HK-2 (cell line): ENCODE results near the gene SLC12A5.
"Not testable (repeated sequence)": the region's sequence is repeated elsewhere in the genome, so short reads cannot be mapped to it uniquely, and the experiment has no call there.

Experiments used
- DNase-seq: peaks from one replicate; pipeline ENCODE4 v3.0.0-alpha.2; 2018; ENCODE audit not compliant: unreplicated experiment

SLC12A5 gene

DNA sequence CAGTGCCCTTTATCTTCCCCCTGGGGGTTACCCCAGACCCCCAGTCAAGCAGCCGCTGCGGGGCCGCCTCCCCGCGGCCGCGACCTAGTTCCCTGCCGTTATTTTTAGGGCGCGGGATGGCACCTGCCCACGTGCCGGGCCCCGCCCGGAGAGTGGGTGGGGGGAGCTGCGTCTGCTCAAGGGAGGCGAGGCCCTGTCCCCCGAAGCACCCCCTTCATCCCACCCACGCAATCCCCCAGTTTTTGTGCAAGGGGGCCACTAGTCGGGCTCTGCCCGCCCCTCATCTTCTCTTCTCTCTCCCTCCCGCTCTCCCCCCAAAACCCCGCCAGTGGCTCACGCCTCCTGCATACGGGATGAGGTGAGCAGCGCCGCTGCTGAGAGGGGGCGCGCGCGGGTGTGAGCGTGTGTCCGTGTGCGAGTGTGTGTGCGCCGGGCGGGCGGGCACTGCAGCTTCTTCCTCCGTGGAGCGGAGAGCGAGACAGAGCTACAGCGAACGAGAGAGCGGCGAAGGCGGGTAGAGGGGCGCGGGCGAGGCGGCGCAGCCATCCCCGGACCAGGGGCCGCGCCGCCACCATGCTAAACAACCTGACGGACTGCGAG is at the start of gene SLC12A5:
Gene SLC12A5, plus strand, starts transcription at position 444 of the 600 bp plus-strand sequence. Its CDS starts 130 bp downstream, at position 574.
- DNase-seq = no peak

DNA sequence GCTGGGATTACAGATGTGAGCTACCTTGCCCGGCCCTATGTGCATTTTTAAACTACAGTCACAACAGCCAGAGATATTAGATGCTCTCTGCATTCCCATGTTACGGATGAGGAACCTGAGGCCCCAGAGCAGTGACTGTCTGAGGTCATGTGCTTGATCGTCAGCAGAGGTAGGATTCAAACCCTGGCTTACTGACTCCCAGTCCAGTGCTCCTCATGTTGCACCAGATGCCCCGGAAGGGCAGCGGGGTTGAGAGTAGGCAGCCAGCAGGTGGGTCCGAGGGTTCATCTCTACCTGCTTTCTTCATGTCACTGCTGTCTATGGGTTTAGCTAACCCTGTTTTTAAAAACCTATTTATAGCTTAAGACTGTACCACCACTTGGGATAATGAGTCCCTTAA is 47.8 kb upstream of the SLC12A5 start:
- no peak for DNase-seq

DNA sequence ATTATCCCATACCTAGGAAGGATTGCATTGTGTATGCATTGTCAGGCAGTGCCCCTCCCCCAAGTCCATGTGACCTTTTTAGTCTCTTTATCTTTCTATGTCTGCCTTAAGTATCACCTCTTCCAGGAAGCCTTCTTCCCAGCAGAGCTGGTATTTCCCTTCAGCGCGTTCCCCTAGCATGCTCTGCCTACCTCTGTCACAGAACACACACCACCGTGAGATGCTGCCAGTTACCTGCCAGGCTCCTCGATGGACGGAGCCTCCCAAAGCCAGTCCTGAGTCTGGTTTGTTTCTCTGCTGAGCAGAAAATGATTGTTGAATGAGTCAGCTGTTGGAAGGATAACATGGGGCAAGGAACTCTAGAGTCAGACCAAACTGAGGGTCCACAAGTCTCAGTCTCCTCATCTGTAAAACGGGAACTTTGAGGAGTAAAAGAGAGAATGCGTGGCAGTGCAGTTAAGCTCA is 45.7 kb upstream of the SLC12A5 start:
- DNase-seq = no peak

DNA sequence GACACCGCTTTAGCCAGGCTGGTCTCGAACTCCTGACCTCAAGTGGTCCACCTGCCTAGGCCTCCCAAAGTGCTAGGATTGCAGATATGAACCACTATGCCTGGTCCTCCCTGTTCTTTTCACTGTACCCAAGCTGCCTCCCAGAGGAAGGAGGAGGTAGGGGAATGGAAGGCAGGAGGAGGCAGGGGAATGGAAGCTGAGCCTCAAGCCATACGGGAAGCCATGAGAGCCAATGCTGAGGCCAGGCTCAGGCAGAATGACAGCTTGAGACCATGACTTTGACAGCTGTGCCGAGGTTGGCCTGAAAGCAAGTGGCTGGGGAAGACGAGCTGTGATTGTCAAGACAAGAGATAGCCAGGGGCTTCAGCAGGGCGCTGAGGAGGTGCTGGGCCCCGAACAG is 43.4 kb upstream of the SLC12A5 start:
- no peak for DNase-seq

DNA sequence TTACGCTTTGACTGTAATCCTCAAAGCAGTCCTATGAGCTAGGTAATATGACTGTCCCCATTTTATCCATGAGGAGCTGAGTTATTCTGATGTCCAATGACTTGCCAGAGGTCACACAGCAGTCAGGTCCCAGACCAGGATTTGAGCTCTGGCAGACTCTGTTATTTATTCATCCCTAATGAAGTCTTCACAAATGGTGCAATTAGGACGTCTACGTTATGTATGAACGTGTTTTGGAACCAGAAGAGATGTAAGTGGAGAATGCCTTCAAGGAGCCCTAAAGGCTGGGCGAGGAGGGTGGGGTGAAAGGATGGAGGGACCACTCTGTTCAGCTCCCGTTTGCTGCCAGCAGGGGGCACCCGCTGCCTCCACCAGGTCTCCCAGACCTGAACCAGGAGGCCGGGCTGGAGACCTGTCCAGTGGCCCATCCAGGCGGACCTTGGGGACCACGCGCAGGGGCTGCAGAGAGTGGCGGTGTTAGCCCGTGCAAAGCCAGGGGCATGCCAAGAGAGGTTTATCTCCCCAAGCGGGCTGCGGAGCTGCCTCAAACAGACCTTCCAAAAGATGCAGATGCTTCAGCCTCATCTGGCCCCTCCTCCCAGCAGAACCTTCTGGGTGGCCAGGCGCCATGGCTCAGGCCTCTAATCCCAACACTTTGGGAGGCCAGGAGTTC is 41.8 kb upstream of the SLC12A5 start:
- DNase-seq = peak; percentile 88

GRCh38 chr20:45988830-45989229 is 40.2 kb upstream of the SLC12A5 start:
- not testable (repeated sequence) for DNase-seq

DNA sequence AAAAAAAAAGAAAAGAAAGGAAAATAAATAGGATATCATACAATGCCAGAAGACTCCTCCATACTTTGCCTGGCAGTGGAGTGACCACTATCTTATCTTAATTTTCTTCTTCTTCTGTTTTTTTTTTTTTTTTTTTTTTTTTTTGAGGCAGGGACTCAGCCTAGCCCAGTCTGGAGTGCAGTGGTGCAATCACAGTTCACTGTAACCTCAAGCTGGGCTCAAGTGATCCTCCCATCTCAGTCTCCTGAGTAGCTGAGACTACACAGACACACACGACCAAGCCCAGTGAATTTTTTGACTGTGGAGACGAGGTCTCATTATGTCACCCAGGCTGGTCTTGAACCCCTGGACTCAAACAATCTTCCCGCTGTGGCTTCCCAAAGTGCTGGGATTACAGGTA is 37.4 kb upstream of the SLC12A5 start:
- no peak for DNase-seq

DNA sequence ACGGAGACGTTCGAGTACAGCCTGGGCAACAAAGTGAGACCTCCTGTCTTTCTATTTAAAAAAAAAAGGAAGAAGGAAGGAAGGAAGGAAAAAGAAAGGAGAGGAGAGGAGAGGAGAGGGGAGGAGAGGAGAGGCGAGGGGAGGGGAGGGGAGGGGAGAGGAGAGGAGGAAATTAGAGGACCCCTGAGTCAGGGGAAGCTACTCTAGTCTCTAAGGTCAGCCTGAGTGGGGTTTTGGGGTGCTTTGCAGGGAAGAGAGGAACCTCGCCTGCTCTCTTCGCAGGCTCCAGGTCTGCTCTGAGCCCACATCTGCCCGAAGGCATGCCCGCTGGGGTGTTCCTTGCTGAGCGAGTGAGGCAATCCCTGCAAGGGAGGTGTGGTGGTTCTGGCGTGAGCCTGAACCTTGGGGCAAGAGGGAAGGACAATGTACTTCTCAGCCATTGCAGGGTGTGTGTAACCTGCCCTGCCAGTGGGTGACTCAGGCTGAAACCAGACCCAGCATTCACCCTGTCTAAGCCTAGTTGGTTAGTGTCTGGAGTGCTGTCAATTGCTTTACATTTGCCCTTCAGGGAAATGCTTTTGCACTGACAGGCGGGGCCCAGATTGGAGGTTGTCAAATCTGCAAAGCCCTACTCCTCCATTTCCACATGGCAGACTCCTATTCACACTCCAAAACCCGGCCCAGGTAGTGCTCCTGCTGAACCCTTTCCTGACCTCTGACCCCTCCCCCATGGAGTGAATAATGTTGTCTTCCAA is 35.6 kb upstream of the SLC12A5 start:
- peak; percentile 65 for DNase-seq

GRCh38 chr20:45994761-45995493 is 34.1 kb upstream of the SLC12A5 start:
- no peak for DNase-seq

GRCh38 chr20:45995495-45996097 is 33.4 kb upstream of the SLC12A5 start:
- not testable (repeated sequence) for DNase-seq

DNA sequence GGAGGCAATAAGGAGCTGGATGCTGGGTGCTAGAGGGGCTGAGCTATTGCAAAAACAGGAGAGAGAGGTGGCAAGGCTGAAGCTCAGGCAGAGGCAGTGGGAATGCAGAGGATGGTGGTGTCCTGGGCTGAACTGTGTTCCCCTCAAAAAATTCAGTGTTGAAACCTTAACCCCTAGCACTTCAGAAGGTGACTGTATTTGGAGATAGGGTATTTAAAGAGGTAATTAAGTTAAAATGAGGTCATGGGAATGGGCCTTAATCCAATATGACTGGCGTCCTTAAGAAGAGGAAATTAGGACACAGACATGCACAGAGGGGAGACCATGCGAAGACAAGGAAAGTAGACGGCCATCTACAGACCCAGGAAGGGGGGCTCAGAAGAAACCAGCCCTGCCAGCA is 31.8 kb upstream of the SLC12A5 start:
- no peak for DNase-seq

- no peak for DNase-seq
Observed at GRCh38 chr20:45998337-45998736, 30.7 kb upstream of the SLC12A5 start.

GRCh38 chr20:45998761-45999160 is 30.3 kb upstream of the SLC12A5 start:
- no peak for DNase-seq

DNA sequence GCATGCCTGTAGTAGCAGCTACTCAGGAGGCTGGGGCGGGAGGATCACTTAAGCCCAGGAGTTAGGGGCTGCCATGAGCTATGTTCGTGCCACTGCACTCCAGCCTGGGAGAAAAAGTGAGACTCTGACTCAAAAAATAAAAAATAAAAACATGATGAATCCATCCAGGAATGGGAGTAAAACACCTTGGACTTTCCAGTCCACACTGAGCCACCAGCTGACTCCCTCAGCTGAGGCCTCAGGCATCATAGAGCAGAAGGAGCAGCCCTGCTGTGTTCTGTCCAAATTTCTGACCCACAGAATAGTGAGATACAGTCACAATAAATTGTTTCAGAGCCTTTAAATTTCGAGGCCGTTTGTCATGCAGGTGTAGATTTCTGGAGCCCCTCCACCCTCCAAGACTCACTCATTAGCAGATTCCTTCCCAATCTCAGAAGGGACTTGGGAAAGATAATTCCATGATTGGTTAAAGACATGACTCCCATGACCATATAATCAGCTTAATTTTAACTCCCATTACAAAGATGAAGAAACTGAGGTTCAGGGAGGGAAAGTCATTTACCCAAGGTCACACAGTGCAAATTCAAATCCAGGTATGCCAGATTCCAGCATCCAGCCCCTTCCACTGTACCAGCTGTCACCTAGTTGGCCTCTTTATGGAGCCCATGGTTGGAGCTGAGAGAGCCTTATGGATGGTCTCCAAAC is 29.3 kb upstream of the SLC12A5 start:
- no peak for DNase-seq

GRCh38 chr20:46000262-46000996 is 28.6 kb upstream of the SLC12A5 start:
- no peak for DNase-seq

- no peak for DNase-seq
Observed at GRCh38 chr20:46001498-46001897, 27.5 kb upstream of the SLC12A5 start.

- no peak for DNase-seq
Observed at GRCh38 chr20:46002008-46002407, 27.0 kb upstream of the SLC12A5 start.

- DNase-seq = no peak
Observed at GRCh38 chr20:46004187-46004586, 24.8 kb upstream of the SLC12A5 start.

DNA sequence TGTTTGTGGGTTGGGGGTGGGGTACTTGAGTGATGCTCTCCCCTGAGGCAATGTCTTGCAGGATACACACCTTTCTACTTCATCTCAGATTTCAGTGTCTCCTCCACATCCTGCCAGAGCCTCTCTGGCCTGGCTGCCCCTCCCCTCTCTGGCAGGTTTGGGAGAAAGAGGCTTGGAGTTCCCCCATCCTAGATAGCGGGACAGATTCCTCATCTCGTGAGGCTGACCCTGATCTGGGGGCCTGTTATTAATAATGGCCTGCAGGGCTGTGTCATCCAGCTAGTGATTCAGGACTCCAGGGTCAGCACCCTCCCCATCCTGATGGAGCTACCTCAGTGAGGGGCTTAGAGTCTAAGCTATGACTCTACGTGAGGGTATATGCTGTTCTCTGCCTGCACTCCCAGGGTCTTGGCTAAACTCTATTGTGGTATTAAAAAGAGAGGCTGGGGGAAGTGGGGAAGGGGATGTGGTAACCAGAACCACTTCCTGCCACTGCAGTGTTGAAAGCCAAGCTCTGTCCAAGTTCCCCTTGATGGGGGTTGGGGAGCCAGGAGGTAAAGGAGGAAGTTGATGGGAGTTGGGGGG is 24.0 kb upstream of the SLC12A5 start:
- DNase-seq = no peak
